Measurements from ENCODE around the gene BHLHA15.

GRCh38 chr7:98251601-98252424 is 40.6 kb downstream of the BHLHA15 start, which contains the start of gene TECPR1:
- TF ChIP-seq CTCF (IDR thresholded peaks at IDR 0.05) (no peak), POLR2A (IDR thresholded peaks at IDR 0.05) (no peak)
